GM23248 (cell line): Measurements from ENCODE around the gene TXNRD1. TPM values are rescaled to one million over a fixed set of nuclear protein-coding genes. Genes with fewer than 3 reads are reported as not detected.

ENCODE experiments used
- DNase-seq: peaks from one replicate; pipeline ENCODE4 v3.0.0-alpha.2; 2015
- H2AFZ ChIP-seq: fragments of 200-600 bp; sonication (generic); 2 replicates; pipeline ENCODE4 v1.6.1; 2016; ENCODE audit warnings: antibody characterized with exemption
- H3F3A ChIP-seq: fragments of 200-600 bp; sonication (generic); 2 replicates; pipeline ENCODE4 v1.6.1; 2016; ENCODE audit warnings: mild to moderate bottlenecking, antibody characterized with exemption, mixed run types; ENCODE audit not compliant: insufficient read depth
- H3K27ac ChIP-seq: fragments of 200-600 bp; sonication (generic); 2 replicates; pipeline ENCODE4 v1.5.1; 2016; ENCODE audit warnings: mild to moderate bottlenecking
- H3K27me3 ChIP-seq: fragments of 200-600 bp; sonication (generic); replicated peaks from 2 replicates; pipeline ENCODE4 v1.6.1; 2016; ENCODE audit warnings: mild to moderate bottlenecking; ENCODE audit not compliant: insufficient read depth
- H3K36me3 ChIP-seq: fragments of 200-600 bp; sonication (generic); 2 replicates; pipeline ENCODE4 v1.6.1; 2016; ENCODE audit warnings: low read depth, mild to moderate bottlenecking
- H3K4me1 ChIP-seq: fragments of 200-600 bp; sonication (generic); 2 replicates; pipeline ENCODE4 v1.6.1; 2016; ENCODE audit warnings: mild to moderate bottlenecking; ENCODE audit not compliant: insufficient read depth
- H3K4me2 ChIP-seq: fragments of 200-600 bp; sonication (generic); one replicate; pipeline ENCODE4 v1.6.1; 2016; ENCODE audit warnings: mild to moderate bottlenecking; ENCODE audit not compliant: unreplicated experiment
- H3K4me3 ChIP-seq: fragments of 200-600 bp; sonication (generic); 2 replicates; pipeline ENCODE4 v1.5.1; 2016; ENCODE audit warnings: mild to moderate bottlenecking
- H3K79me2 ChIP-seq: fragments of 200-600 bp; sonication (generic); 2 replicates; pipeline ENCODE4 v1.6.1; 2016; ENCODE audit warnings: mild to moderate bottlenecking; ENCODE audit not compliant: insufficient read depth
- H3K9ac ChIP-seq: fragments of 200-600 bp; sonication (generic); 2 replicates; pipeline ENCODE4 v1.6.1; 2016; ENCODE audit warnings: mild to moderate bottlenecking
- H3K9me2 ChIP-seq: fragments of 200-600 bp; sonication (generic); 2 replicates; pipeline ENCODE4 v1.6.1; 2016; ENCODE audit warnings: mixed run types, mild to moderate bottlenecking, moderate library complexity; ENCODE audit not compliant: insufficient read depth
- H3K9me3 ChIP-seq: fragments of 200-600 bp; sonication (generic); one replicate; pipeline ENCODE4 v1.6.1; 2017; ENCODE audit warnings: low read depth
- H4K20me1 ChIP-seq: fragments of 200-600 bp; sonication (generic); 2 replicates; pipeline ENCODE4 v1.6.0; 2016; ENCODE audit not compliant: insufficient read depth
- EZH2 ChIP-seq: fragments of 200-600 bp; sonication (generic); IDR thresholded peaks from 2 replicates; pipeline ENCODE4 v1.6.1; 2018; ENCODE audit warnings: antibody characterized with exemption, mild to moderate bottlenecking; ENCODE audit not compliant: insufficient read depth, poor library complexity, severe bottlenecking
- EZH2phosphoT487 ChIP-seq: fragments of 200-600 bp; sonication (generic); IDR thresholded peaks from 2 replicates; pipeline ENCODE4 v1.6.1; 2018; ENCODE audit warnings: antibody characterized with exemption, moderate library complexity, mild to moderate bottlenecking, low read depth; ENCODE audit not compliant: insufficient read depth
- WGBS, 2 experiments: methylation state at CpG; one replicate each; pipeline ENCODE4 v1.1.6; 2015 to 2017; ENCODE audit warnings: low lambda C conversion rate in 2 of 2, low coverage in 1 of 2; ENCODE audit errors: missing lambda C conversion rate in 2 of 2; 5-methylcytosine and 5-hydroxymethylcytosine counted together
- in situ Hi-C: fragments of 300-500 bp; cut with MboI; formaldehyde crosslinking; loops from 2 replicates; pipeline ENCODE4 v1.15.0; 2020
- polyA plus RNA-seq: library from polyadenylated mRNA; unstranded; fragments of >200 nt; fragmentation: Nextera tagmentation; extraction: Ambion mirVana; gene quantifications from 2 replicates; pipeline ENCODE4 v1.2.1, GENCODE V29; 2016
- total RNA-seq: library from RNA; depleted of rRNA; stranded (reverse); fragments of >200 nt; shearing (Covaris generic); gene quantifications from 2 replicates; pipeline ENCODE4 v1.2.3, GENCODE V29; 2014

Gene TXNRD1
- total and polyA plus RNA-seq, 2 experiments from 2014 or later = 255 to 477 TPM

DNA sequence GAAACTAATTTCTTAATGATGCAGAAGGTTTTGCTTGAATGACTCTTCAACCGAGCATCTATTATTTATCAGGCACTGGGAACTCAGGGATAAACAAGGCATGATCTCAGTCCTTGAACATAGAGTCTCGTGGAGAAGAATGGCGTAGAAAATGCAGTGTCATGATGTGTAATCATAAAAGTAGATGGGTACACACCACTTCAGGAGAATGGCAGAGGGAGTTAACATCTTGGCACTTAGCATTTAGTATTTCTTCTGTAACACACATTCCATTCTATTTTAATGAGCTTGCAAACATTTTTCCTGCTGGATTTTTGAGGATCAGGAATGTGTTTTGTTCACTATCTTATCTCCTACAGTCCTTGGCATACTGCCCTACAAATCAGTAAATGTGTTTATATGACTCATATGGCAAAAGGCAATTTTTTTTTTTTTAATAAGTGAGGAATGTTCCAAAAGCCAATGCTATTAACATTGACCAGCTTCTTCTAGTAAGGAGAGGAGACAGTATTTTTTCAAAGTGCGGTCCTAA is 3.8 kb downstream of the TXNRD1 start:
- DNase-seq = peak; percentile 97
- Histone ChIP-seq H3K27me3 (no peaks in the 10 kb centered on the region), H3K79me2 (peaks cover 7% of the 10 kb centered on the region; the same call in 1 of the 2 replicates), H3K9ac (peak overlapping the region; percentile 70), H3K4me3 (peak overlapping the region; percentile 24; the same call in 1 of the 2 replicates), H2AFZ (no peak overlapping the region), H3K9me2 (no peaks in the 10 kb centered on the region), H3K4me1 (peaks cover 25% of the 10 kb centered on the region), H3K9me3 (no peaks in the 10 kb centered on the region), H3K27ac (peak overlapping the region; percentile 97), H3K4me2 (peak overlapping the region; percentile 61), H3F3A (peaks cover 34% of the 10 kb centered on the region), H4K20me1 (no peaks in the 10 kb centered on the region), H3K36me3 (no peaks in the 10 kb centered on the region)
- in situ Hi-C loops = loop anchor here (25.0 kb wide), 2 partner anchors 643 to 843 kb away; no protein-coding TSS in a partner anchor
- 6 to 8% methylated on average over 4 of the region's 4 CpGs for WGBS, 2 experiments
- no peak for TF ChIP-seq EZH2
- no peak for TF ChIP-seq EZH2phosphoT487

DNA sequence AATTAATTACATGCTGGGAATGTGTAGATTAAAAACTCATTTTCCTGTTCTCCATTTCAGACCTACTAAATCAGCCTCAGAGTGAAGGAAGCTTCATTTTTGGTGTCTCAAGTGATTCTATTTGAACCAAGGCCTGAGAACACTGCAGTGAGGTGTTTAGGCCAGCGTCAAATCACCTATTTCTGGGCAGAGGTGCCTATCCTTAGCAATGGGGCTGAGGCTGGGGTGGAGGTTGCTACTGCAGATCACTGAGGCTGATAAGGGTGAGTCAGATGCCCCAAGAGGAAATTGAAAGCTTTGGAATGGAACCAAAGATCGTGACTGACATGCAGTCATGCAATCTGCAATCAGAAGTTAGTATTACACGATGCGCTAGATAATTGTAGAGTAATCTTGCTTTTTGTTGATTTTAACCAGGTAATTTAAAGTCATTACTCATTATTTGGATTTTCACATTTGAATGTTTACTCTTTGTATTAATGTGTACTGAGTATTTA is 4.4 kb downstream of the TXNRD1 start:
- peaks cover 24% of the 10 kb centered on the region for H3K4me1 ChIP-seq
- WGBS, 2 experiments = 14 to 19% methylated on average over 4 of the region's 4 CpGs
- no peaks in the 10 kb centered on the region for H4K20me1 ChIP-seq
- no peak overlapping the region for H2AFZ ChIP-seq
- peaks cover 34% of the 10 kb centered on the region for H3F3A ChIP-seq
- no peaks in the 10 kb centered on the region for H3K9me3 ChIP-seq
- TF ChIP-seq EZH2phosphoT487 (no peak), EZH2 (no peak)
- peak overlapping the region; percentile 24; the same call in 1 of the 2 replicates for H3K4me3 ChIP-seq
- in situ Hi-C loops = loop anchor here (25.0 kb wide), 2 partner anchors 642 to 842 kb away; no protein-coding TSS in a partner anchor
- no peaks in the 10 kb centered on the region for H3K27me3 ChIP-seq
- H3K9me2 ChIP-seq = no peaks in the 10 kb centered on the region
- DNase-seq = peak; percentile 87
- H3K9ac ChIP-seq = peak overlapping the region; percentile 70
- no peaks in the 10 kb centered on the region for H3K36me3 ChIP-seq
- H3K79me2 ChIP-seq = peaks cover 7% of the 10 kb centered on the region; the same call in 1 of the 2 replicates
- peak overlapping the region; percentile 97 for H3K27ac ChIP-seq
- peak overlapping the region; percentile 61 for H3K4me2 ChIP-seq

DNA sequence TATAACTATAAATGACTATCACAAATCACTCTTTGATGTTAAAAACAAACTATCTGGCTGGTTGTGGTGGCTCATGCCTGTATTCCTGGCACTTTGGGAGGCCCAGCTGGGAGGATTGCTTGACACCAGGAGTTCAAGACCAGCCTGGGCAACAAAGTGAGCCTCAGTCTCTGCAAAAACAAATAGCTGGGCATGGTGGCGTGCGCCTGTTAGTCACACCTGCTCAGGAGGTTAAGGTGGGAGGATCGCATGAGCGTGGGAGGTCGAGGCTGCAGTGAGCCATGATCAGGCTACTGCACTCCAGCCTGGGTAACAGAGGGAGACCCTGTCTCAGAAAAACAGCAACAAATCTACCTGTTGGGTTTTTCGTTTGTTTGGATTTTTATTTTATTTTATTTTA is 5.4 kb downstream of the TXNRD1 start:
- Histone ChIP-seq H2AFZ (no peak overlapping the region), H4K20me1 (no peaks in the 10 kb centered on the region), H3K4me1 (peaks cover 21% of the 10 kb centered on the region), H3K4me2 (no peak overlapping the region), H3K79me2 (peaks cover 7% of the 10 kb centered on the region; the same call in 1 of the 2 replicates), H3K9me3 (no peaks in the 10 kb centered on the region), H3K9ac (no peak overlapping the region), H3K27ac (peak overlapping the region; percentile 97), H3F3A (peaks cover 34% of the 10 kb centered on the region), H3K36me3 (no peaks in the 10 kb centered on the region), H3K27me3 (no peaks in the 10 kb centered on the region), H3K9me2 (no peaks in the 10 kb centered on the region), H3K4me3 (no peak overlapping the region)
- in situ Hi-C loops = loop anchor here (25.0 kb wide), 2 partner anchors 641 to 841 kb away; no protein-coding TSS in a partner anchor
- no peak for TF ChIP-seq EZH2
- TF ChIP-seq EZH2phosphoT487 = no peak
- no peak for DNase-seq
- WGBS, 2 experiments = 74 to 79% methylated on average over 6 of the region's 6 CpGs

DNA sequence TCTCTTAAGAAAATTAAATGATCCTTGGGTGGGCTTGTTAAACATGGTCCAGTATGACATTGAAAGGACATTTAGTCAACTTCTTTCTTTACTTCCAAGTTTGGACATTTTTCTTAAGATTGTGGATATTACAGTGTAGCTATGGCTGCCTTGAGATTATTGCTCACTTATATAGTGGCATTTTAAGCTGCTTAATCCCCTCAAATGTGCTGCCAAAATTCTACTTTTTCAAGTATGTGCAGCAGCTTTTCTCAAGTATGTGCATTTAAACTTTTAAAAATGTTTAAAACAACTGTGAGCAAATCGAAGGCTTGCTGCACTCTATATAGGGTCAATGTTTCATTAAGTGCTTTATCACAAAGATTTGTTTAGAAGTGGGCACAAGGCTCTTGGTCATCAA is 7.4 kb downstream of the TXNRD1 start:
- WGBS, 2 experiments = 43% methylated on average over 1 of the region's 1 CpG
- no peak for DNase-seq
- in situ Hi-C loops = loop anchor here (25.0 kb wide), 2 partner anchors 639 to 839 kb away; no protein-coding TSS in a partner anchor

More for the DNA sequence above, 7.4 kb downstream of the TXNRD1 start:
- Histone ChIP-seq H3K27ac (no peak overlapping the region), H3K9me3 (no peaks in the 10 kb centered on the region), H3K9ac (no peak overlapping the region), H3K9me2 (no peaks in the 10 kb centered on the region), H3K36me3 (no peaks in the 10 kb centered on the region), H3K4me1 (peaks cover 26% of the 10 kb centered on the region), H3K4me3 (no peak overlapping the region), H3K4me2 (no peak overlapping the region), H4K20me1 (no peaks in the 10 kb centered on the region), H2AFZ (no peak overlapping the region), H3K27me3 (no peaks in the 10 kb centered on the region), H3K79me2 (no peaks in the 10 kb centered on the region), H3F3A (peaks cover 29% of the 10 kb centered on the region)
- TF ChIP-seq EZH2 (no peak), EZH2phosphoT487 (no peak)
